ENCODE results near the gene INSIG2.

The INSIG2 gene

DNA sequence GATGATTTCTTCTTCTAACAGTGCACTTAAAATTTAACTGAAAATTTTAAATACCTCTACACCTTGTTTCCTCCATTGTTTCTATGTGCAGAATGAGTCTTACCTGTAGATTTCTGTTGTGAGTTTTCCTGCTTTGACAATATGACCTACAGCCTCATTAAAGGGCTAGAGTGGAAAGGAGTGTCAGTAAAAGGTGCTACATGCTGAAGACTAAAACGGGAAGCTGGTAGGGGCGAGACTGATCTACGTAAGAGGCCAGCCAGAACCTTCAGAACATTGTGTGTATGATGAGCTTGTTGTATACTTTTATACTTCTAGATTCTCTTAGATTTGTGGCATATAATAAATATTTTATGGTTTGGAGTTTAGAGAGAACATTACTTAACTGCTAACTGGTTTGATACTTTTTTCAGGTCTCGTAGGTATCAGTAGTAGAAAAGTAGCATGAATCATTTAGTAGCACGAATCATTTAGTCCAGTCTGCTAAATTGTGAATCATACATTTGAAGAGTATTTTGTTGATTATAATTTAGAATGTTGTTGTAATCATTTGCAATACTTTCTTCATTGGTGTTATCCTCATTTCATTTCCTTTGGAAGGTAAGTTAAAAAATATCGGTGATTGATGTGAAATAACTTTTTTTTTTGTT is 14.3 kb downstream of the INSIG2 start:
- no peaks in the 10 kb centered on the region for H3K79me2 ChIP-seq (ENCODE audit: insufficient read depth, low read length)
- H3K36me3 ChIP-seq (ENCODE audit: insufficient read depth, low read length), result peaks cover 11% of the 10 kb centered on the region; the same call in 1 of the 2 replicates
- no peak overlapping the region for H3K27ac ChIP-seq (ENCODE audit: low read depth, low read length, poor library complexity, severe bottlenecking)
- no peaks in the 10 kb centered on the region for H3K9me2 ChIP-seq (ENCODE audit: low read depth, low read length)
- H3K9ac ChIP-seq (ENCODE audit: low read length), result no peak overlapping the region
- H3K27me3 ChIP-seq (ENCODE audit: insufficient read depth, low read length), result no peaks in the 10 kb centered on the region
- no peaks in the 10 kb centered on the region for H3K9me3 ChIP-seq (ENCODE audit: low read length)
- H3K4me1 ChIP-seq (ENCODE audit: insufficient read depth, low read length, severe bottlenecking), result peaks cover 3% of the 10 kb centered on the region
- TF ChIP-seq, protein P1, sequence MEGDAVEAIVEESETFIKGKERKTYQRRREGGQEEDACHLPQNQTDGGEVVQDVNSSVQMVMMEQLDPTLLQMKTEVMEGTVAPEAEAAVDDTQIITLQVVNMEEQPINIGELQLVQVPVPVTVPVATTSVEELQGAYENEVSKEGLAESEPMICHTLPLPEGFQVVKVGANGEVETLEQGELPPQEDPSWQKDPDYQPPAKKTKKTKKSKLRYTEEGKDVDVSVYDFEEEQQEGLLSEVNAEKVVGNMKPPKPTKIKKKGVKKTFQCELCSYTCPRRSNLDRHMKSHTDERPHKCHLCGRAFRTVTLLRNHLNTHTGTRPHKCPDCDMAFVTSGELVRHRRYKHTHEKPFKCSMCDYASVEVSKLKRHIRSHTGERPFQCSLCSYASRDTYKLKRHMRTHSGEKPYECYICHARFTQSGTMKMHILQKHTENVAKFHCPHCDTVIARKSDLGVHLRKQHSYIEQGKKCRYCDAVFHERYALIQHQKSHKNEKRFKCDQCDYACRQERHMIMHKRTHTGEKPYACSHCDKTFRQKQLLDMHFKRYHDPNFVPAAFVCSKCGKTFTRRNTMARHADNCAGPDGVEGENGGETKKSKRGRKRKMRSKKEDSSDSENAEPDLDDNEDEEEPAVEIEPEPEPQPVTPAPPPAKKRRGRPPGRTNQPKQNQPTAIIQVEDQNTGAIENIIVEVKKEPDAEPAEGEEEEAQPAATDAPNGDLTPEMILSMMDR (IDR thresholded peaks at IDR 0.05; ENCODE audit: low read length), result no peak
- TF ChIP-seq EZH2 (IDR thresholded peaks at IDR 0.05; ENCODE audit: borderline replicate concordance, low read length), result no peak
- no peaks in the 10 kb centered on the region for H3F3A ChIP-seq (ENCODE audit: insufficient read depth, low read length)
- H2AFZ ChIP-seq (ENCODE audit: low read length), result no peak overlapping the region
- H4K20me1 ChIP-seq (ENCODE audit: insufficient read depth, low read length), result no peaks in the 10 kb centered on the region
- no peak overlapping the region for H3K4me2 ChIP-seq (ENCODE audit: low read length)
- no peak overlapping the region for H3K4me3 ChIP-seq (ENCODE audit: low read depth, low read length, poor library complexity, severe bottlenecking)

DNA sequence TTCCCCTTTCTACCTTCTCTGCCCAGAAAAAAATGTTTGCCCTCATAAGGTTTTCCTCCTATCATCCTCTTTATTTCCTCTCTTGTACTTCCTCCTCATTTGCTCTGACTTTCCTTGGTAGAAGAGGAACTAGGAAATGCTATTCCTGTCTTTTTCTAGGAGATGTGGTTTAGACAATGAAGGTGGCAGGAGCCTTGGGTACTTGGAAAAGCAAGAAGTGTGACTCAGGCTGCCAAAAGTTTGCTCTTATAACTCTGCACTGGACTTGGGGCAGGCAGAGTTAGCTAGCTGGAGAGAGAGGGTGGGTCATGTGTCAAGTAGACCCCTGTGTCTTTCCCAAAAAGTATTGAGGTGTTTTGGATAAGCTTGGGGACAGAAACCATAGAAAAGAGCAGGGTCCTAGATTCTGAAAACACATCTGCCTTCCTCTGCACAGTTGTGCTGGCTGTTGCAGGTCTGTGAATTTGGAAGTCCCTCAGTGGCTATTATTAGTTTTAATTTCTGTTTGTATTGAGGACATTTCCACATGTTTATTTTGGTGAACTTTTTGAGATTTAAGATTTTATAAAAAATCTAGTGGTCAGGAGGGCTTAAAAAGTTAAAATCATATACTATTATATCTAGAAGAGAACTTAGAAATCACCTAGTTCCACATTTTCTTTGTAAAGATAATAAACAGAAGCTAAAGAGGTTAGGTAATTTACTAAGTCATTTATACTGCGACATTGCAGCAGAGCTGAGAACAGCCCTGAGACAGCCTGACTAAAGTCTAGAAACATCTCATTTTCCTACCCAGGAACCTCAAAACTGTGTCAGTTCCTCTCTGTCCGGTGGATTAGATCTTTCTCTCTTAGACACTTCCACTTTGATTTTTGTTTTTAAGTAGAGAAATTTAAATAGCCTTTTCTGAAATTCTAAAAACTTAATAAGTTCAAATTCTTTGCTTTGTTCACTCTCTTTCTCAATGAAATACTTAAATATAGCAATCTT is 16.0 kb downstream of the INSIG2 start:
- H2AFZ ChIP-seq (ENCODE audit: low read length), result no peak overlapping the region
- no peaks in the 10 kb centered on the region for H3K9me3 ChIP-seq (ENCODE audit: low read length)
- H3K79me2 ChIP-seq (ENCODE audit: insufficient read depth, low read length), result no peaks in the 10 kb centered on the region
- H3K9ac ChIP-seq (ENCODE audit: low read length), result no peak overlapping the region
- no peak overlapping the region for H3K27ac ChIP-seq (ENCODE audit: low read depth, low read length, poor library complexity, severe bottlenecking)
- no peak overlapping the region for H3K4me2 ChIP-seq (ENCODE audit: low read length)
- peaks cover 3% of the 10 kb centered on the region for H3K4me1 ChIP-seq (ENCODE audit: insufficient read depth, low read length, severe bottlenecking)
- H3K27me3 ChIP-seq (ENCODE audit: insufficient read depth, low read length), result no peaks in the 10 kb centered on the region
- no peak overlapping the region for H3K4me3 ChIP-seq (ENCODE audit: low read depth, low read length, poor library complexity, severe bottlenecking)
- no peaks in the 10 kb centered on the region for H3F3A ChIP-seq (ENCODE audit: insufficient read depth, low read length)
- no peaks in the 10 kb centered on the region for H3K9me2 ChIP-seq (ENCODE audit: low read depth, low read length)
- no peaks in the 10 kb centered on the region for H4K20me1 ChIP-seq (ENCODE audit: insufficient read depth, low read length)
- peaks cover 25% of the 10 kb centered on the region; the same call in 1 of the 2 replicates for H3K36me3 ChIP-seq (ENCODE audit: insufficient read depth, low read length)
- no peak for TF ChIP-seq EZH2 (IDR thresholded peaks at IDR 0.05; ENCODE audit: borderline replicate concordance, low read length)
- TF ChIP-seq, protein P1 (IDR thresholded peaks at IDR 0.05; ENCODE audit: low read length), result no peak

GRCh38 chr2:118105497-118105896 is 17.2 kb downstream of the INSIG2 start:
- no peak overlapping the region for H2AFZ ChIP-seq (ENCODE audit: low read length)
- no peaks in the 10 kb centered on the region for H3K9me2 ChIP-seq (ENCODE audit: low read depth, low read length)
- H3K27ac ChIP-seq (ENCODE audit: low read depth, low read length, poor library complexity, severe bottlenecking), result no peak overlapping the region
- H3K9ac ChIP-seq (ENCODE audit: low read length), result no peak overlapping the region
- no peaks in the 10 kb centered on the region for H3K27me3 ChIP-seq (ENCODE audit: insufficient read depth, low read length)
- TF ChIP-seq, protein P1 (IDR thresholded peaks at IDR 0.05; ENCODE audit: low read length), result no peak
- TF ChIP-seq EZH2 (IDR thresholded peaks at IDR 0.05; ENCODE audit: borderline replicate concordance, low read length), result no peak
- H3K9me3 ChIP-seq (ENCODE audit: low read length), result no peaks in the 10 kb centered on the region
- H4K20me1 ChIP-seq (ENCODE audit: insufficient read depth, low read length), result no peaks in the 10 kb centered on the region
- H3K36me3 ChIP-seq (ENCODE audit: insufficient read depth, low read length), result peaks cover 28% of the 10 kb centered on the region; the same call in 1 of the 2 replicates
- no peak overlapping the region for H3K4me3 ChIP-seq (ENCODE audit: low read depth, low read length, poor library complexity, severe bottlenecking)
- no peaks in the 10 kb centered on the region for H3K79me2 ChIP-seq (ENCODE audit: insufficient read depth, low read length)
- no peak overlapping the region for H3K4me2 ChIP-seq (ENCODE audit: low read length)
- peaks cover 3% of the 10 kb centered on the region for H3K4me1 ChIP-seq (ENCODE audit: insufficient read depth, low read length, severe bottlenecking)
- H3F3A ChIP-seq (ENCODE audit: insufficient read depth, low read length), result no peaks in the 10 kb centered on the region
